Mononuclear cell (primary cell): Measurements from ENCODE around the gene NOP9. TPM values are rescaled to one million over a fixed set of nuclear protein-coding genes. Genes with fewer than 3 reads are reported as not detected.

Experiments
- H3K27me3 ChIP-seq: 2 replicates; pipeline ENCODE4 v1.6.0; 2011; ENCODE audit warnings: low read length, control low read depth; ENCODE audit not compliant: insufficient read depth
- H3K4me1 ChIP-seq: 2 replicates; pipeline ENCODE4 v1.5.1; 2011; ENCODE audit warnings: mild to moderate bottlenecking, low read length, control low read depth; ENCODE audit not compliant: insufficient read depth
- H3K4me3 ChIP-seq: 2 replicates; pipeline ENCODE4 v1.5.1; 2011; ENCODE audit warnings: mild to moderate bottlenecking, low read length, moderate library complexity
- H3K9me3 ChIP-seq: 2 replicates; pipeline ENCODE4 v1.5.1; 2011; ENCODE audit warnings: low read depth, mild to moderate bottlenecking, control low read depth, low read length
- total RNA-seq: library from RNA; depleted of rRNA; stranded (reverse); fragments of >200 nt; gene quantifications from one replicate; pipeline ENCODE4 v1.2.3, GENCODE V29; 2012

The NOP9 gene
- total RNA-seq, 1 donor, result 11.2 TPM

DNA sequence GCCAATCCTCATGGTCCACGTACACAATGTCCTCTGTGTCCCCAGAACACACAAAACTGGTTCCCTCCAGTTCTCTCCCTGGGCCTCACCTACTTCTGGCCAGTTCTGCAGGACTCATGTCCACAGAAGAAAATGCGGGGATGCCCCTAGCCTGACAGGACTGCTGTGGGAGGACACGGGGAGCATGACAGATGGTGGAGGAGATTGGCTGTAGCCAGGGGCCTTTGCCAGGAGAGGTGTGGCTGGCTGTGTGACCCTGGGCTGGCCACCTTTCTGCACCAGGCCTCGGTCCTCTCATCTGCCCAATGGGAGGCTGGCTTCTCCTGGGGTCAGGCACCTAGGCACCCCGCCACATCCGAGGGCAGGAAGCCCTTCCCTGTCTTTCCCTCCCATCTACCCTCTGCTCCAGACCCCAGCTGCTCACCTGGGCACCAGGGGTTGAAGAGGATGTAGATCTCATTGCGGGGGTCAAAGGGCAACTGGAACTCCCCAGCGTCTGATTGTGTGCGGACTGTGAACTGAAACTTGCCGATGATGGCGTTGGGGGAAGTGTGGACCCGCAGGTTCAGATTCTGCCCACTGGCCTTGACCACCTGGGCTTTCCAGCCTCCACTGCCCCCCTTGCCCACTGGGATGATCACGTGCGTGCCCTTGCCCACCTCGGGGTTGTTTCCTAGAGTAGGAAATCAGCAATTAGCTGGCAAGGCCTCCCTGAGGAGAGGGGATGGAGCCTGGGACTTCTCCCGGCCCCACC, 39.4 kb upstream of the NOP9 start:
- no peaks in the 10 kb centered on the region for H3K9me3 ChIP-seq
- H3K4me3 ChIP-seq, result no peak overlapping the region
- no peaks in the 10 kb centered on the region for H3K4me1 ChIP-seq
- H3K27me3 ChIP-seq, result no peaks in the 10 kb centered on the region

GRCh38 chr14:24260780-24261157, 38.9 kb upstream of the NOP9 start:
- Histone ChIP-seq H3K9me3 (no peaks in the 10 kb centered on the region), H3K4me1 (no peaks in the 10 kb centered on the region), H3K27me3 (no peaks in the 10 kb centered on the region), H3K4me3 (no peak overlapping the region)

DNA sequence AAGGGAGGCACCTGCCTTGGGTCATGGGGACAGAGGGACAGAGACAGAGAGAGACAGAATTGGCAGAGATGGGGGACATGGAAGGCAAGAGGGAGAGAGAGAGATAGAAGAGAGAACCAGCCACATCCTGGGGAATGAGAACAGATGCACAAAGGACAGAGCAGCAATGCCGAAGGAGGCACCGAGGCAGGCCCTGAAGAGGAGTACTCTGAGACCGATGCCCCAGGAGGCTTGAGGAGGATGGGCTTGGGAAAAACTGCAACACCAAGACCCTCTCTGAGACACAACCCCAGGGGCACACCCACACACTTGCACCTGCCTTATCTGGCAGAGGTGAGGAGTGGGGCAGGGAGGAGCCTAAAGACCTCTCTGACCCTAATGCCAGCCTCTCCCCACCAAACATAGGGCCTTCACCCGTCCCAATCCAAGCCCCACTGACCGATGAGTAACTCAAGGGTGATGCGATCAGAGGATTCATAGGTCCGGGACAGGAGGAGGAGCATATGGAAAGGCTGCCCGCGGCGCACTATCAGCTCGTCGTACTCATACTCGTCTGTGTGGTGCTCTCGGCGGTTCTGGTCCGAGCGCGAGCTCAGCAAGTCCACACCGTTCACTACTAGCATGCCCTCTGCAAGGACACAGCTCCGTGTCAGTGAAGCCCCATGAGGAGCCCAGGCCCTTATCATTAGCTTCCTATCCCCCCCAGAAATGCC, 38.2 kb upstream of the NOP9 start:
- Histone ChIP-seq H3K9me3 (no peaks in the 10 kb centered on the region), H3K27me3 (no peaks in the 10 kb centered on the region), H3K4me3 (no peak overlapping the region), H3K4me1 (no peaks in the 10 kb centered on the region)

GRCh38 chr14:24261969-24262327, 37.7 kb upstream of the NOP9 start:
- no peak overlapping the region for H3K4me3 ChIP-seq

DNA sequence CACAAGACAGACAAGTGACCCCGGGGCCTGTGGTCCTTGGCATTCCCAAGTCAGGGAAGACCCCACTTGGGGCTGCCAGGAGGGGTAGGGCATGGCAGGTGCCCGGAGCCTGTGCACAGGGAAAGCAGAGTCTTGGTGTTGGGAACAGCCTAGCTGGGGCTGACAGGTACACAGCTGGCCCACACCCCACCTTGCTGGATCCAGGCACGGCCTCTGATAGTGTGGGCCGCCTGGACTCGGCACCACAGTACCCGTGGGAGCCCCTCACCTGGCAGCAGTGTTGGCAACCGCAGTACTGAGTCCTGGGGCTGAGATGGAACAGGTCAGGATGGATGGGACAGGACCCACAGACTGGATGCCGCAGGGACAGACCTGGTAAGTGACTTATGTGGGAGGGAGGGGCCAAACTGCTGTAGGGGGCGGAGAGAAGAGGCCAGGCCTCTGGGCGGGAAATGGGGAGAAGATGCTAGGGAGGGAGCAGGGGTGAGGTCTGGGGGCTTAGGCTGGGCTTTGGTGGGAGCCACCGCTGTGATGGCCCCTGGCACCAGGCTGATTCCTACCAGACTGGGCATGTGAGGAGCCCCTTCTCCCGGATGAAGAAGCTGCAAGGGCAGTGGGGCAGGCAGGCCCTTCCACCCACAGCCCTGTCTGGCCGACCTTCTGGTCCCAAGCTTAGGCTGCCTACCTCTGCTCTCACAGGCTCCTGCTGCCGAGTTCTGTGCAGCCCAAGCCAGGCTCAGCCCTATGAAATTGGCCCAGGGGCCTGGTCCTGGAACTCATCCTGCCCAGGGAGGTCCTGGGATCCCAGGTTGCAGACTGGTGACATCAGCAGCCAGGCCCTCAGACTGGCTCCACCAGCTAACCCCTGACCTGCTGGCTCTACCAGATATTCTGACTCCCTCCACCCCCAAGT, 36.6 kb upstream of the NOP9 start, which contains the start of gene TGM1:
TGM1 (minus strand) TSS at position 357 of the 913 bp plus-strand sequence. CDS start 825 bp downstream, outside the sequence.
- Histone ChIP-seq H3K27me3 (no peaks in the 10 kb centered on the region), H3K9me3 (no peaks in the 10 kb centered on the region), H3K4me3 (no peak within 1 kb of the TSS), H3K4me1 (no peaks in the 10 kb centered on the region)

More at GRCh38 chr14:24261969-24262327, 37.7 kb upstream of the NOP9 start:
- H3K4me1 ChIP-seq, result no peaks in the 10 kb centered on the region
- H3K27me3 ChIP-seq, result no peaks in the 10 kb centered on the region
- H3K9me3 ChIP-seq, result no peaks in the 10 kb centered on the region

GRCh38 chr14:24263848-24264247, 35.8 kb upstream of the NOP9 start:
- no peaks in the 10 kb centered on the region for H3K9me3 ChIP-seq
- no peaks in the 10 kb centered on the region for H3K27me3 ChIP-seq
- no peak overlapping the region for H3K4me3 ChIP-seq
- H3K4me1 ChIP-seq, result no peaks in the 10 kb centered on the region

- Histone ChIP-seq H3K4me1 (no peaks in the 10 kb centered on the region), H3K27me3 (no peaks in the 10 kb centered on the region), H3K9me3 (no peaks in the 10 kb centered on the region), H3K4me3 (no peak overlapping the region)
These were observed 35.4 kb upstream of the NOP9 start for GRCh38 chr14:24264298-24264697.

DNA sequence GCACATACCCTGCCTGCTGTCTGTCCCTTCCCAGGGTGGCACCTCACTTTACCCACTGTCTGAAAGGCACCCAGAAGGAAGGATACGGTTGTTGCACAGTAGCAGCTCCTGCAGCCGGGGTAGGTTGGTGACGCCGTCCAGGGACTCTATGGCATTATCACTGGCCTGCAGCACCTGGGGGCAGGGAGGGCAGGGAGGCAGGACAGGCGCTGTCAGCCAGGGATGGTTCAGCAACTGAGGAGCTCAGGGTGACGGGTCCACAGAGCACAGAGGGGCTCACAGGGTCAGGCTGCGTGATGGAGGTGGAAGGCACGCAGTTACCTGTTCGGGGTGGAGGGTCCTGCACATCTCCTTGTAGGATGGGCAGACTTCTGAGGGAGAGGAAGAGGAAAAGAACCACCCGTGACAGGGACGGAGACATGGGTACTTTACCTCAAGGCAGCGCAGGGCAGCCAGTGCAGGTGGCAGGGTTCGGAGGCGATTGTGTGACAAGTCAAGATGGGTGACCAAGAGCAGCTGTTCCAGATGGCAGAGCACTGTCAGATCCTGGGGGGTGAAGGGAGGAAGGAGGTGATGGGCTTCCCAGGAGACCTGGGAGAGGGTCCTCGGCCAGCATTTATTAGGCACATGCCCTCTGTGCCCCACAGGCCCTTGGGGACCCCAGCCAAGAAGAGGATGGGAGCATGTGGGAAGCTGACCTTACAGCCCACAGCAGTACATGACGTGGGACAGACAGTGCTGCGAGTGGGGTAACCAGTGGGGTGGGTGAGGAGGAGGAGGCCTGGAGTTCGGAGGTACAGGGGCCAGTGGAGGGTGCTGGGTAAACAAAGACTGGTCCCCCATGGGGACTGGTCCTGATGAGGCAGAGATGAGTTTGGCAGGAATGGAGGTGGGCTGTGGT, 33.1 kb upstream of the NOP9 start:
- peaks cover 7% of the 10 kb centered on the region for H3K4me1 ChIP-seq
- H3K9me3 ChIP-seq, result no peaks in the 10 kb centered on the region
- H3K27me3 ChIP-seq, result no peaks in the 10 kb centered on the region
- H3K4me3 ChIP-seq, result no peak overlapping the region

- Histone ChIP-seq H3K27me3 (no peaks in the 10 kb centered on the region), H3K4me1 (peaks cover 16% of the 10 kb centered on the region), H3K9me3 (no peaks in the 10 kb centered on the region), H3K4me3 (no peak overlapping the region)
These were observed 32.1 kb upstream of the NOP9 start for GRCh38 chr14:24267516-24267915.

DNA sequence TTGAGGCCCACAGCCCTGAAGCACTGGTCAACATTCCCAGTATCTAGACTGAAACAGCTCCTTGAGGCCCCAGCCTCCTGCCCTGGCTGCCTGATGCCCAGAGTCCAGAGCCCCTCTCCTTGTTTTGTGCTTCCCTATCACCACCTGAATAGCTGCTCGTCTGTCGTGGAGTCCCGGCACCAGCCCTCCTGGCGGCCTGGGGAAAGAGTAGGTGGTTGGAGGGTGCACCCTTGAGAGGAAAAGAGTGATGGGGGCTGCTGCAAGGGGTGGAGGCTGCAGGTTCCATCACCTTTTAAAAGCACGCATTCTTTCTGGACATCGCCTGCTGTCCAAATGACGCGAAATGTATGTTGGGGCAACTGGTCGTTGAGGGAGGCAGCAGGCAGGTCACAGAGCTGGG, 31.4 kb upstream of the NOP9 start:
- Histone ChIP-seq H3K27me3 (no peaks in the 10 kb centered on the region), H3K9me3 (no peaks in the 10 kb centered on the region), H3K4me3 (no peak overlapping the region), H3K4me1 (peaks cover 23% of the 10 kb centered on the region)

DNA sequence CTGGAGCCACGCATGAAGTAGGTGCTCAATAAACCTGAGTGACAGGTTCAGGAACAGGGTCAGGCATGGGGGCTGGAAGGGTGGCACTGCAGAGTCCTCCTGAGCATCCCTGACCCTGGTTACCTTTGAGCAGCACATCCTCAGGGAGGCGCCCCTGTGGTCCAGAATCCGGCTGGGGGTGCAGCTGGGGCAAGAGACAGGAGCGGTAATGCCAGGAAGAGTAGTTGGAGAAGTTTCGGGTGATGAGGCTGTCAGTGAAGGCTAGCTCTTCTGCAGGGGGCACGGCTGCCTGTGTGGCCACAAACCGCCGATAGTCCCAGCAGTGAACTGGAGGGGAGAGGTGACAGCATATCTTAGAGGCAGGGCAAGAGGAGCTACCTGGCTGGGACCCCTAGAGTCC, 30.3 kb upstream of the NOP9 start:
- Histone ChIP-seq H3K9me3 (no peaks in the 10 kb centered on the region), H3K4me3 (no peak overlapping the region), H3K4me1 (peaks cover 35% of the 10 kb centered on the region), H3K27me3 (no peaks in the 10 kb centered on the region)

- no peaks in the 10 kb centered on the region for H3K27me3 ChIP-seq
- H3K4me1 ChIP-seq, result peaks cover 41% of the 10 kb centered on the region
- no peak overlapping the region for H3K4me3 ChIP-seq
- H3K9me3 ChIP-seq, result no peaks in the 10 kb centered on the region
These were observed 29.6 kb upstream of the NOP9 start for GRCh38 chr14:24269910-24270536.

DNA sequence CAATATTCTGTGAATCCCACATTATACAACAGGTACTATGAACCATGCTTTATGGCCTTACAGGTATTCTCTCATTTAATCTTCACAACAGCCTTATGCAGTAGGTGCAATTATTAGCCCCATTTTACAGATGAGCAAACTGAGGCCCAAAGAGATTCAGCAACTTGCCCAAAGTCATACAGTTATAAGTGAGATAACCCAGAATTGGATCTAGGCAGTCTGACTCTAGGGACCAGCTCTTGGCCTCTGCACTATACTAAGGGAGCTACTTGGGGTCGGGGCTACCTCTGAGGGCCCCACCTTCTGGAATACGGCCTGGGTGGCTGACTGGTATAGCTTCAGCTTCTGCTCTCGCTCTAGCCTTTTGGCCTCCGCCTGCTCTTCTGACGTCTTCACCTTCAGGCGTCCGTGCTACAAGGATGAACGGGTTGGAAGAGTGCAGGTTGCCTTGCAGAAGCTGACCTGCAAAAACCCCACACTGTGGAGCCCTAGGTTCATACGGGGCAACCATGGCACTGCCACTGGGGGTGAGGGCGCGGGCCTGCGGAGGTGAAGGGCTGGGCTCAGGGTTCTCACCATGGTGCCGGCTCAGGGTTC, 29.0 kb upstream of the NOP9 start:
- peaks cover 48% of the 10 kb centered on the region for H3K4me1 ChIP-seq
- H3K9me3 ChIP-seq, result no peaks in the 10 kb centered on the region
- H3K27me3 ChIP-seq, result no peaks in the 10 kb centered on the region
- H3K4me3 ChIP-seq, result peak overlapping the region; percentile 92
